HG02981 (cell line): Measurements from ENCODE around the gene ING5.
"Not testable (repeated sequence)": the region's sequence is repeated elsewhere in the genome, so short reads cannot be mapped to it uniquely, and the experiment has no call there.

Experiments
- ATAC-seq: cut with Tn5 transposase; IDR thresholded peaks from one replicate; pipeline ENCODE4 v1.9.1; 2021; ENCODE audit warnings: mild to moderate bottlenecking, moderate library complexity; ENCODE audit not compliant: unreplicated experiment

The ING5 gene

GRCh38 chr2:241701399-241702154 lies at the start of gene ING5:
Gene ING5 (plus strand): TSS chr2:241702039. CDS start chr2:241702066, 27 bp downstream.
- ATAC-seq, result peak; percentile 50

- no peak for ATAC-seq
These were observed 49.7 kb upstream of the ING5 start for GRCh38 chr2:241652142-241652541.

DNA sequence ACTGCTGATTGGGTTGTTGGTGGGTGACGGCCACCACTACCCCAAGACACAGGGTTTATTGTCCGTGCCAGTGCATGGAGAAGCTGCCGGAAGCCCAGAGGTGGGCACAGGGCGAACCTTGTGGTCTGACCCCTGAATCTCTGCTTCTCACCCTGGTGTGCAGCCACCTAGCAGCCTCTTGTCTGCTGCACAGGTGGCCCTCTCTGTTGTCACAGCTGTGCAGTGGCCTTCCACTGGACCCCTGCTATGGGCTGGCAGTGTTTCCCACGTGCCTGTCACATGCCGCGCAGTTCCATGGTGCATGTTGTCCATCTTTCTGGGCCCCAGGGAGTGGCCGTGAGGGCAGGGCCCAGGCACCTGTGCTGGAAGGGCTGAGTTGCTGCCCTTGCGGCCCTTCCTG lies 49.1 kb upstream of the ING5 start:
- ATAC-seq, result no peak

- ATAC-seq, result no peak
These were observed 48.6 kb upstream of the ING5 start for GRCh38 chr2:241653210-241653750.

- ATAC-seq, result no peak
These were observed 47.3 kb upstream of the ING5 start for GRCh38 chr2:241654551-241654950.

DNA sequence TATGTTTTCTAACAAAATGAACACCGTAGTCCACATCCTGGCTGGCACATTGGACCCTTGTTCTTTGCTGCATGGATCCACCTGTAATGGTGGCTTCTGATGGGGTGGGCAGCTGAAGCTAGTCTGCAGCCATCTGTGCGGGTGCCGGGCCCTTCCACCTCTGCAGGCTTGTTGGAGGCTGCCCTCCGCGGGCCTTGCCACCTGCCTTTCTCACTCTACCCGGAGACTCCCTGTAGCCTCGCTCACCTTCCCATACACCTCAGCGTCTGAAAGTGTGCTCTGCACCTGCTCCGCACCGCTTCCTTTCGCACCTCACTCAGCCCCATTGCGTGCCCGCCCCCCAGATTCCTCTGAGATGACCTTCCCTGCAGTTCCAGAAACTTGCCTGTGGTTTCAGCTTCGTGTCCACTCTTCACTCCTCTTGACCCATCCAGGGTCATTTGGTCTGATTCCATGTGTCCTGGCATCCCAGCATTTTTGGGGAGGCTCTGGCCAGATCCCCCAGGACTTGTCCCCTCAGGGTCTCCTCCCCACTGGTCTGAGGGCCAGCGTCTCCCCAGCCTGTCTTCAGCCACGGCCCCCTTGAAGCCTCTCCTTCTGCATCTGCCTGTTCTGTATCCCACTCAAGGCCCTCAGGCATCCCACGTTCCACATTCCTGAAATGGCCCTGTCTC lies 46.2 kb upstream of the ING5 start:
- ATAC-seq, result no peak

DNA sequence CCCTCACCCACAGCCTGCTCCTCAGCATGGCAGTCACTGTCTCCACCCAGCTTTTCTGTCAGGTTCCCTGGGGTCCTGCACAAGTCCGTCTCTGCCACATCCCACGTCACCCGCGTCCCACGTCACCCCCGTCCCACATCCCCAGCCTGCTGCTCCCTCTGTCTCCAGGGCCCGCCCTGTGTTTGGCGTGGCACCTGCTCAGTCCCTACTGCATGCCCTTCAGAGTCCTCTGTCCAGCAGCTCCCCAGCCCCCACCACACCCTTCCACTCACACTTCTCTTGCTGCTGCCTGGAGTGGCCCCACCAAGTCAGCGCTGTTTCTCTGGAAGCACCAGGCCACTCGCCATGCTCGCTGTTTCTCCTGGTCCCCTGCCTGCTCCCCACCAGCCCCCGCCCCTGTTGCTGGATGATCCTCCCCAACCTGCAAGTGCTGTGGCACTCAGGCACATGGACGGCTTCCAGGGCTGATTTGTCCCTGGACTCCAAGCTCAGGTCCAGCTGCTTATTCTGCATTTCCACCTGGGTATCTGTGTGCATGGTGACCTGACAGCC lies 45.6 kb upstream of the ING5 start:
- no peak for ATAC-seq

GRCh38 chr2:241657786-241658254 lies 44.0 kb upstream of the ING5 start:
- no peak for ATAC-seq

DNA sequence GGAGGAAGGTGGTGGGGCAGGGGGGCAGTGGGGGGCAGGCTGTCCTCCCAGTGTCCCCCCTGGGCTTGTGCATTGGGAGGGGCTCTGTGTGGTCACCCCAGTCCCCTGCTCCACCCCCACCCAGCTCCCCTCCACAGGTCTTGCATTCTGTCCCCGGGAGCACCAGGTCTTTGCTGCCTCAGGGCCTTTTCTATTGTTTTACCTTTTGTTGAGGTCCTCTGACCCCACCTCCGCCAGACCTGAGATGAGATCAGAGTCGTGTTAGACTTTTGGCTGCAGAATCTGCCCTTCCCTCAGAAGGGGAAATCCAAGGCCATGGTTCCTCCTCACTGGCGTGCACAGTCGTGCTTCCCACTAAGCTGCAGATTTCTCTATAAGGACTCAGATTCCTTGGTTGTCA lies 43.5 kb upstream of the ING5 start:
- ATAC-seq, result no peak

GRCh38 chr2:241659150-241659739 lies 42.6 kb upstream of the ING5 start:
- no peak for ATAC-seq

DNA sequence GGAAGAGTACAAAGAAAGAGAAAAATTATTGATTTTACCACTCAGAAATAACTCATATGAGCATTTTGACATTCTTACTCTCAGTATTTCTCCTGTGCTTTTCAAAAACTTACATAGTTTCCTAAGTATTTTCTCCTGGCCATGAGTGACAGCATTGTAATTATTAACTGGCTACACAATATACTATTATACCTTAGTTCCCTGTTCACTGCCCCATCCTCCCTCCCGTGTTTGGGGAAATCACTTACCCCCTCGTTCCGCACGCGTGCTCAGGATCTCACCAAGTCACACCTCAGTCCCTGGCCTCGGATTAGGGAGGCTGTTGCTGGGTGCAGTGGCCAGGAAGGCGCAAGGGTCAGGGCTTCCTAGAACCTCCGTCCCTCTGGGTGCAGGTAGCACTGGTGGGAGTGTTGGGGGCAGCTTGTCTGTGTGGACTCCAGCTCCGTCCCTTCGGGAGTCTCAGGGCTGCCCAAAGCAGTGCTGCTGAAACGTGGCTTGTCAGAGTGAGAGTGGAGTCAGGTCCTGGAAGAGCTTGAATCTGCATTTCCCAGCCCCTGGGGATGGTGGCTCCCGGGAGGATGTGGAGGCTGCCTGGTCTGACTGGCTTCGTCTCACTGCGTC lies 41.1 kb upstream of the ING5 start:
- ATAC-seq, result no peak

GRCh38 chr2:241662731-241663130 lies 39.1 kb upstream of the ING5 start:
- not testable (repeated sequence) for ATAC-seq

DNA sequence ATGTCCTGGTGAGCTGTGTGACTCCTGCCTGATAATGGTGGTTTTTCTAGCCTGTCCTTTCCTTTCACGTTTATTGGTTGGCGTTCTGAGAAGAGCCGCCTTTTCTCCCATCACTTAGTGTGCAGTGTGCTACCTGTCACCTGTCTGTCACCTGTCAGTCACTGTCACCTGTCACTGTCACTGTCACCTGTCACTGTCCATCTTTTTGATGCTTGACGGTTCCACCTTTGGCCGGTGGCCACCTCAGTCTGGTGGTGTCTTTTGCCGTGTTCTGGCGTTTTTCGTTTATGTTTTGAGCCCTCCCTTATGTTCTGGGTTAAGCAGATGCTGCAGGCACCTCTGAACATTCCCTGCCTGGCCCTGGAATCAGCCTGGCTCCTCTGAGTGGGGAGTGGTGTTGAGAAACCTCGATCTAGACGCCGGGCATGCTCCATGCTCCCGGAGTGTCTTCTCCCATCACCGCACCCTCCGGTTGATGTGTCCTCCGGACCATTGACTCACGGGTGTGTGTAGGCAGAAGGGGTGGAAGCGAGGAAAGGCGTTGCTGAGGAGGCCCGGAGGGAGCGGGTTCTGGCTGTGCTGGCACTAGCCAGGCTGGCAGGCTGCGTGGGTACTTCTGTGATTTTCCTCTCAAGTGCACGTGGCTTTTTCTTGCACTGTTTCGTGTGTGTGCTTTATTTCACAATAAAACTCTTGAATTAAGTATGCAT lies 36.0 kb upstream of the ING5 start:
- no peak for ATAC-seq

DNA sequence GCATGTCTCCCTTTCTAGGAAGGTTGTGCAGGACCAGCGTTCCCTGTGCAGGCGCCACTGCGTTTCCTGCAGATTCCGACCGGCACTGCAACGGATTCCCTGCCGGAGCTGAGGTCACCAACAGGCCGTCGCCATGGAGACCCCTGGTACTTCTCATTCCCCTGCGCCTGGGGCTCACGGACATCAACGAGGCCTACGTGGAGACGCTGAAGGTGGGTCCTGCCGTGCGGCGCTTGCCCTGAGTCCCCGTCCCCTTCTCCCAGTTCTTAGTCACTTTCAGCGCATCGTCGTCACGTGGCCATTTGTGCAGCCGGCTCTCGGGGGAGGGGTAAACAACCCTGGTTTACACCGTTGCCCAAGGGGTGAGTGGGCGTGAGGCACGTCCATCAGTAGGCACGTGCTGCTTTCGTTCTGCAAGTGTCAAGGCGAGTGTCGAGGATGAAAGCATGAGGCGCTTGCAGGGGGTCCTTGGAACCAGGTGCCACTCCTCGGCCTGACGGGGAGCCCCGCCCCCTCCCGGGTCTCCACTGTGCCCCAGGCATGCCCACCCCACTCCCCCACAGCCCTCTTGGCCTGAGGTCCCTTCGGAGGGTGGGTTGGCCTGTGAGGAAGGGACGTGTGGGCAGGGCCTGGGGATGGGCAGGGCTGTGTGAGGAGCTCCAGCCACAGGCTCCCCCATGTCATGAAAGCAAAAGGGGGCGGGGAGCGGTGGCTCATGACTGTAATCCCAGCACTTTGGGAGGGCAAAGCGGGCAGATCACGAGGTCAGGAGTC lies 35.0 kb upstream of the ING5 start:
- no peak for ATAC-seq

DNA sequence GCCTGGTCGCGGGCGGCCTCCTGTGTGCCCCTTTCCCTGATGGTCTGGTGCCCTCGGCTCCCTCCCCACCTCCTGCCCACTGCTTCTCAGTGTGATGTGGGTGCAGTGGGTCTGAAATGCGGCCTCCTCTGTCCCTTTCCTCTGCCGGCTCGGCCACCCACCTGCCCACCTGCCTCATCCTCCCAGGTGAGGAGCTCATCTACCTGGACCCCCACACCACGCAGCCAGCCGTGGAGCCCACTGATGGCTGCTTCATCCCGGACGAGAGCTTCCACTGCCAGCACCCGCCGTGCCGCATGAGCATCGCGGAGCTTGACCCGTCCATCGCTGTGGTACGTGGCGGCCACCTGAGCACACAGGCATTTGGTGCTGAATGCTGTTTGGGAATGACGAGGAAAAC lies 33.5 kb upstream of the ING5 start:
- no peak for ATAC-seq

DNA sequence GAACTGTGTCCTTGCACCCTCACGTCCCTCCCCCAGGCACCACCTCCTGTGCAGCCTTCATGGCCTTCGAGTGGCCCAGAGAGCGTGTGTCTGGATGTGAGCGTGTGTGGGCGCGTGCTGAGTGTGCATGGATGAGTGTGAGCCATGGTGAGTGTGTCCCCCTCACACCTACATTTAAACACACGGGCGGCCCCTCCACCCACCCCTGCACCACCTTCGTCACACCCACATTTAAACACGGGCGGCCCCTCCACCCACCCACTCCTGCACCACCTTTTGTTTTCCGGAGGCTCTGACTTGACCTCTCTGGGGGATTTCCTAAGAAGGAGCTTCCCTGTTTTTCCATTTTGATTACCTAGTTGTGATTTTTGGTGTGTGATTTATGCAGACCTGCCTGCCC lies 33.0 kb upstream of the ING5 start:
- ATAC-seq, result no peak

- no peak for ATAC-seq
These were observed 31.3 kb upstream of the ING5 start for GRCh38 chr2:241670333-241671110.

- ATAC-seq, result no peak
These were observed 30.2 kb upstream of the ING5 start for GRCh38 chr2:241671457-241672240.
